Measurements from ENCODE around the gene FOXD4L6. TPM values are rescaled to one million over a fixed set of nuclear protein-coding genes. Genes with fewer than 3 reads are reported as not detected.

Gene FOXD4L6
- under 0.01 TPM in 1 of 2 replicates, not detected in the other for total RNA-seq

GRCh38 chr9:41128581-41128980 is at the start of gene FOXD4L6:
Gene FOXD4L6 (minus strand): TSS chr9:41128681. CDS start chr9:41128383, 298 bp downstream.

Other genes with a start within 250 kb of the FOXD4L6 start
- 11.6 and 21.6 TPM in 2 replicates for gene ZNG1F, start 60.6 kb upstream of the FOXD4L6 start, total RNA-seq

Measured in nasal cavity respiratory epithelium epithelial cell of viscerocranial mucosa (primary cell).